Stimulated activated naive CD8-positive, alpha-beta T cell treated with anti-CD3 and anti-CD28 coated beads, Interleukin-15, Interleukin-2, amounts not matched to agents 100 U/mL and 50 U/mL, for 24 hours (primary cell): ENCODE results near the gene CFHR2.

Experiments
- ATAC-seq: fragments of 150-1000 bp; cut with Tn5 transposase; one replicate; pipeline ENCODE4 v1.10.0; 2021
- DNase-seq: peaks from one replicate; pipeline ENCODE4 v3.0.0; 2021

Gene CFHR2

GRCh38 chr1:197001828-197002227 is 58.3 kb downstream of the CFHR2 start:
- no peak for ATAC-seq
- DNase-seq = no peak

- ATAC-seq (no peak), DNase-seq (no peak)
Observed at GRCh38 chr1:197003132-197003531, 59.6 kb downstream of the CFHR2 start.

- ATAC-seq (no peak), DNase-seq (no peak)
Observed at GRCh38 chr1:197008861-197009260, 65.3 kb downstream of the CFHR2 start.
